Choroid plexus epithelial cell (primary cell): ENCODE data around the gene CARD9.

ENCODE experiments used
- DNase-seq: peaks from one replicate; pipeline ENCODE4 v3.0.0-alpha.2; 2010; ENCODE audit warnings: low read depth
- H3K4me3 ChIP-seq: 2 replicates; pipeline ENCODE4 v1.5.1; 2011; ENCODE audit warnings: low read depth, mild to moderate bottlenecking, control low read depth, low read length, moderate library complexity
- TF ChIP-seq, protein P1 (sequence below): conservative IDR thresholded peaks from 2 replicates; pipeline ENCODE4 v1.5.1; 2011; ENCODE audit warnings: low read depth, mild to moderate bottlenecking, control low read depth, inconsistent platforms, low read length, moderate library complexity

Gene CARD9

DNA sequence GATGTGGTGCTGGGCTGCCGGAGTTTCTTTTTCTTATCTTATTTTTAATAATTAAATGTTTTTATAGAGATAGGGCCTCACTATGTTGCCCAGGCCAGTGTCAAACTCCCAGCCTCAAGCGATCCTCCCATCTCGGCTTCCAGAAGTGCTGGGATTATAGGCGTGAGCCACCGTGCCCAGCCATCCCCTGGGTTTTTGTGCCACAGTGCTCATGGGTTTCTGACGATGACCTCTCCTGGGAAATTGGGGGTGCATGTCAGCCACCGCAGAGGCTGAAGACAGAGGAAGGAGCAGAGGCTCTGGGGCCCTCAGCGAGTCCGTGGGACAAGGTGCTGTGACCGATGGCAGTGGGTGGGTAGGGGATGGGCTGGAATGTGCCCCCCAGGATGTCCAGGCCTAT is 31.7 kb downstream of the CARD9 start:
- H3K4me3 ChIP-seq, result no peak overlapping the region
- no peak for DNase-seq
- TF ChIP-seq, protein P1, sequence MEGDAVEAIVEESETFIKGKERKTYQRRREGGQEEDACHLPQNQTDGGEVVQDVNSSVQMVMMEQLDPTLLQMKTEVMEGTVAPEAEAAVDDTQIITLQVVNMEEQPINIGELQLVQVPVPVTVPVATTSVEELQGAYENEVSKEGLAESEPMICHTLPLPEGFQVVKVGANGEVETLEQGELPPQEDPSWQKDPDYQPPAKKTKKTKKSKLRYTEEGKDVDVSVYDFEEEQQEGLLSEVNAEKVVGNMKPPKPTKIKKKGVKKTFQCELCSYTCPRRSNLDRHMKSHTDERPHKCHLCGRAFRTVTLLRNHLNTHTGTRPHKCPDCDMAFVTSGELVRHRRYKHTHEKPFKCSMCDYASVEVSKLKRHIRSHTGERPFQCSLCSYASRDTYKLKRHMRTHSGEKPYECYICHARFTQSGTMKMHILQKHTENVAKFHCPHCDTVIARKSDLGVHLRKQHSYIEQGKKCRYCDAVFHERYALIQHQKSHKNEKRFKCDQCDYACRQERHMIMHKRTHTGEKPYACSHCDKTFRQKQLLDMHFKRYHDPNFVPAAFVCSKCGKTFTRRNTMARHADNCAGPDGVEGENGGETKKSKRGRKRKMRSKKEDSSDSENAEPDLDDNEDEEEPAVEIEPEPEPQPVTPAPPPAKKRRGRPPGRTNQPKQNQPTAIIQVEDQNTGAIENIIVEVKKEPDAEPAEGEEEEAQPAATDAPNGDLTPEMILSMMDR, result no peak

DNA sequence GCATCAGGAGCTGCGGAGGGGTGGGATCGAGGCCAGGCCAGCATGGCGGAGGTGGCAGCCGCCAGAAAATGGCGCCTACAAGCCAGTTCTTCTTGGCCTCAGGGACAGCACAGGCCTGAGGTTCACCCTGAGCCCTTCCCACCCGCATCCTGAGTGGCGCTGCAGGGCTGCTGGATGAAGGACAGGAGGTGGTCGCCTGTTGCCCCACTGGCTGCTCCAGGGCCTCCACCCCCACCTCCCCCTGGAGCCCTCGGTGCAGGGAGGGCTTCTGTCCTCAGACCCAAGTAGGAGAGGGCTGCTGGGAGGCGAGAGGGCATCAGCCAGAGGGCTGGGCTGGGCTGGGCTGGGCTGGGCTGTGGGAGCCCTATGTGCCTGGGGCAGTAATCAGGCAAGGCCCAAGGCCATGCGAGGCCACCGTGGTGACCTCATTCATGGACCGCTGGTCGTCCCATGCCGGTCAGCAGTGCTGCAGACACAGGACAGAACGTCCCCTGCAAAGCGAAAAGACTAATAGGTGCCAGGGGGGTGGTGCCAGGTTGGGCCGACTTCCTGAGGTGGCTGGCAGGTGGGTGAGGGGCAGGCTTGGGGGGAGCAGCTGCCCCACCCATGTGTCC is 32.3 kb downstream of the CARD9 start:
- no peak overlapping the region for H3K4me3 ChIP-seq
- no peak for DNase-seq
- TF ChIP-seq, protein P1, result no peak

DNA sequence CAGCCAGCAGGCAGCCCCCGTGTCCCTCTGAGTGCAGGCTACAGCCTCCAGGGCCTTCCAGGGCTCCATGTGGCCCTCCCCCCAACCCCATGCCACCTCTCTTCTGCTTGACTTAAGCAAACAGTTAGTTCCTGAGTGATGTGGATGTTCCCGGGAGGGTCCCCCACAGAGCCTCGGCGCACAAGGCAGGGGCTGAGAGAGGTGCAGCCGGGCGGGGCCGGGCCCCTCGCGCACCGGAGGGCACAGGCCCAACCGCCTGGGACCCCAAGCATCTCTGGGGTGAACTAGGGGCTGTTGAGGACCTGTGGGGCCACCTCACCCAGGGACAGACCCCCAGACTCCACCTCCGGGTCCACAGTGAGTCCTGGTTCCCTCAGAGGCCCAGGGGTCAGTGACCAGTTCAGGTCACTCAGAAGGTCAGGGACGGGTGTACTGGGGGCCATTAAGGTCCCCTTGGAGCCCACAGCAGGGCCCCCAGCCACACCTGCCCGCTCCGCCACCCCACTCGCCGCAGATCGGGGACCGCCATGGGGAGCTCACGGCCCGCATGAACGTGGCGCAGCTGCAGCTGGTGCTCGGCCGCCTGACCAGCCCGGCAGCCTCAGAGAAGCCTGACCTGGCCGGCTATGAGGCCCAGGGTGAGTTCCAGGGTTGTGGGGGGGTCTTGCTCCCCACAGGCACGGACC is 33.0 kb downstream of the CARD9 start:
- no peak overlapping the region for H3K4me3 ChIP-seq
- DNase-seq, result no peak
- TF ChIP-seq, protein P1, result no peak

DNA sequence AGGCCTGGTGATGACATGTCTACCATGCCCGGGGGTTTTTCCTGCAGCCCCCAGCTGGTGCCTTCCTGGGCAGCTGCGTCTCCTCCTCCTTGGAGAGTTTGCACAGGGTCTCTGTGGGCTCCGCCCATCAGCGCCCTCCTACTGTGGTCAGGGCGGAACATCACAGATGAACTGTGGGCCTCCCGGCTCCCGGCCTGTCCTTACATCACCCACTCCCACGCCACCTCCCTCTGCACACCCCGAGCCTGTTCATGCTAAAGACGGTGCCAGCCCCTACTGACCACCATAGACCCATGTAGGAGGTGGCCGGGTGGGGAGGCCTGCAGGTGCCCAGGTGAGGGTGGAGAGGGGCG is 33.5 kb downstream of the CARD9 start:
- DNase-seq, result no peak
- H3K4me3 ChIP-seq, result no peak overlapping the region
- TF ChIP-seq, protein P1, result no peak

DNA sequence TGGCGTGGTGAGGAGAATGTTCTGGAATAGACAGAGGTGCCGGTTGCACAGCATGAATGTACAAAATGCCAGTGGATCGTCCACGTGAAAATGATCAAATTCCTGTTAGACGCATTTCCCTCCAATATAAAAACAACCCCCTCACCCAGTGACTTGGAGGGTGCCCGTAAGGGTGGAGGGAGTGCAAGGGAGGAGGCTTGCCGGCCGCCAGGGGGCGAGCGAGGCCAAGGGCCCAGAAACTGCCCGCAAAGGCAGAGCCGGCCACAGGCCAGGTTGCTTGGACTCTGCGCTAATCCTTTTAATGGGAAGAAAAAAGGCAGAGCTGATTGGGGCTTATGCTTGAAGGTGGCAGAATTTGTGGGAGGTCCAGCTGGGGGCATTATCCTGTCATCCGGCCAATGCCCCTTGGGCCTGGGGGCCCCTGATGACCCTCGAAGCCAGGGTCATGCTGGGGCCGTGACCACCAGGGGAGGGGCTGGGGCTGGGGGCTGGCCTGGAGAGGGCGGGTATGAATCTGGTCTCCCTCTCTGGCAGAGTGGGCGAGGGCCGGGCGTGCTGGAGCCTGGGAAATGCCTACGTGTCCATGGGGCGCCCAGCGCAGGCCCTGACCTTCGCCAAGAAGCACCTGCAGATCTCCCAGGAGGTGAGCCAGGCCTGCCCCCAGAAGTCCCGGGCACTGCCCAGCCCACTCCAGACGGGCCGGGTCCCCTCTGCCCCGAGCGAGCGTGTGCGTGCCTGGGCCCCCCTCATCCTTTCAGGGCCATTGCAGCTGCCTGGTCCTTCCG is 34.1 kb downstream of the CARD9 start:
- H3K4me3 ChIP-seq, result no peak overlapping the region
- DNase-seq, result peak; percentile 74
- TF ChIP-seq, protein P1, result peak; percentile 88

DNA sequence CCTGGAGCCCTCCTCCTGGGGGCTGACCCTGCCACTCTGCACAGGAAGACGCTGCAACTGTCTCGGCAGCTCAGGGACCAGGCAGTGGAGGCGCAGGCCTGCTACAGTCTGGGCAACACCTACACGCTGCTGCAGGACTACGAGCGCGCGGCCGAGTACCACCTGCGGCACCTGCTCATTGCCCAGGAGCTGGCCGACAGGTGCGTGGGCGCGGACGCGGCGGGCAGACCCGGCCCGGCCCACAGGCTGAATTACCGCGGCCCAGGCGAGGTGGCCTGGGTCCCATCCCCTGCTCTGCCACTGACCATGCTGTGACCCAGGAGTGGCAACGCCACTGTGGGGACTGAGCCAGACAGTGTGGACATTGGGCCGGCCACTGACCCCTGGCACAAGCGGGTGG is 35.0 kb downstream of the CARD9 start:
- no peak for DNase-seq
- no peak overlapping the region for H3K4me3 ChIP-seq
- TF ChIP-seq, protein P1, result no peak
